Measurements from ENCODE around the gene NUMBL. TPM values are rescaled to one million over a fixed set of nuclear protein-coding genes. Genes with fewer than 3 reads are reported as not detected.

NUMBL gene
- total and polyA plus RNA-seq, 2 of the 13 experiments (the other 11 are each of a cell fraction or from before 2014, with no cell fraction given) = 0.49 to 2.3 TPM

DNA sequence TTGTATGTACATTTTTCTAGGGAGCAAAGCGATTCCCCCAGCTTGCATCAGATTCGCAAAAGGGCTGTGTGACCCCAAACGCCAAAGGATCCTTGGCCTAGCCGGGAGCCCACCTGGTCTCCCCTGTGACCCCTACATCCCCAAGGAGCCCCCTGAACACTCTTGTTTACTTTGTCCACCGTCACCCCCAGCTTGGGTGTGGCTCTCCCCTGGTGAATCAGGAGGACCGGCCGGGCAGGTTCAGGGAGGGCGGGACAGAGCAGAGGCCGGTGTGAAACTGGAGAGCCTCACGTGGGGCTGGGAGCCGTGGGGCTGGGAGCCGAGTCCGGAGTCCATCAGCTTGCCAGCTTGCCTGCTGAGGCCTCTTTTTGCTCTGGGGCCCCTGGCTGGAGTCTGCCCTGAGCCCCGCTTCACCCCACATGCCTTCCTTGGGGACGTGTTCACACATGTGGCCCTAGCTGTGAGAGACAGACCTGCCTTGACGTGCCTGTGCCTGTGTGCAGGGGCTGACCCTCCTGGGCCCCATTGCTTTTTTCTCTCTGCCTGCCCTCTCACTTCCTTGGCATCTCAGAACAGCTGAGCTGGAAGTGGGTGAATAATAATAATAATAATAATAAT lies 28.4 kb upstream of the NUMBL start (continued):
- TF ChIP-seq, protein P1, sequence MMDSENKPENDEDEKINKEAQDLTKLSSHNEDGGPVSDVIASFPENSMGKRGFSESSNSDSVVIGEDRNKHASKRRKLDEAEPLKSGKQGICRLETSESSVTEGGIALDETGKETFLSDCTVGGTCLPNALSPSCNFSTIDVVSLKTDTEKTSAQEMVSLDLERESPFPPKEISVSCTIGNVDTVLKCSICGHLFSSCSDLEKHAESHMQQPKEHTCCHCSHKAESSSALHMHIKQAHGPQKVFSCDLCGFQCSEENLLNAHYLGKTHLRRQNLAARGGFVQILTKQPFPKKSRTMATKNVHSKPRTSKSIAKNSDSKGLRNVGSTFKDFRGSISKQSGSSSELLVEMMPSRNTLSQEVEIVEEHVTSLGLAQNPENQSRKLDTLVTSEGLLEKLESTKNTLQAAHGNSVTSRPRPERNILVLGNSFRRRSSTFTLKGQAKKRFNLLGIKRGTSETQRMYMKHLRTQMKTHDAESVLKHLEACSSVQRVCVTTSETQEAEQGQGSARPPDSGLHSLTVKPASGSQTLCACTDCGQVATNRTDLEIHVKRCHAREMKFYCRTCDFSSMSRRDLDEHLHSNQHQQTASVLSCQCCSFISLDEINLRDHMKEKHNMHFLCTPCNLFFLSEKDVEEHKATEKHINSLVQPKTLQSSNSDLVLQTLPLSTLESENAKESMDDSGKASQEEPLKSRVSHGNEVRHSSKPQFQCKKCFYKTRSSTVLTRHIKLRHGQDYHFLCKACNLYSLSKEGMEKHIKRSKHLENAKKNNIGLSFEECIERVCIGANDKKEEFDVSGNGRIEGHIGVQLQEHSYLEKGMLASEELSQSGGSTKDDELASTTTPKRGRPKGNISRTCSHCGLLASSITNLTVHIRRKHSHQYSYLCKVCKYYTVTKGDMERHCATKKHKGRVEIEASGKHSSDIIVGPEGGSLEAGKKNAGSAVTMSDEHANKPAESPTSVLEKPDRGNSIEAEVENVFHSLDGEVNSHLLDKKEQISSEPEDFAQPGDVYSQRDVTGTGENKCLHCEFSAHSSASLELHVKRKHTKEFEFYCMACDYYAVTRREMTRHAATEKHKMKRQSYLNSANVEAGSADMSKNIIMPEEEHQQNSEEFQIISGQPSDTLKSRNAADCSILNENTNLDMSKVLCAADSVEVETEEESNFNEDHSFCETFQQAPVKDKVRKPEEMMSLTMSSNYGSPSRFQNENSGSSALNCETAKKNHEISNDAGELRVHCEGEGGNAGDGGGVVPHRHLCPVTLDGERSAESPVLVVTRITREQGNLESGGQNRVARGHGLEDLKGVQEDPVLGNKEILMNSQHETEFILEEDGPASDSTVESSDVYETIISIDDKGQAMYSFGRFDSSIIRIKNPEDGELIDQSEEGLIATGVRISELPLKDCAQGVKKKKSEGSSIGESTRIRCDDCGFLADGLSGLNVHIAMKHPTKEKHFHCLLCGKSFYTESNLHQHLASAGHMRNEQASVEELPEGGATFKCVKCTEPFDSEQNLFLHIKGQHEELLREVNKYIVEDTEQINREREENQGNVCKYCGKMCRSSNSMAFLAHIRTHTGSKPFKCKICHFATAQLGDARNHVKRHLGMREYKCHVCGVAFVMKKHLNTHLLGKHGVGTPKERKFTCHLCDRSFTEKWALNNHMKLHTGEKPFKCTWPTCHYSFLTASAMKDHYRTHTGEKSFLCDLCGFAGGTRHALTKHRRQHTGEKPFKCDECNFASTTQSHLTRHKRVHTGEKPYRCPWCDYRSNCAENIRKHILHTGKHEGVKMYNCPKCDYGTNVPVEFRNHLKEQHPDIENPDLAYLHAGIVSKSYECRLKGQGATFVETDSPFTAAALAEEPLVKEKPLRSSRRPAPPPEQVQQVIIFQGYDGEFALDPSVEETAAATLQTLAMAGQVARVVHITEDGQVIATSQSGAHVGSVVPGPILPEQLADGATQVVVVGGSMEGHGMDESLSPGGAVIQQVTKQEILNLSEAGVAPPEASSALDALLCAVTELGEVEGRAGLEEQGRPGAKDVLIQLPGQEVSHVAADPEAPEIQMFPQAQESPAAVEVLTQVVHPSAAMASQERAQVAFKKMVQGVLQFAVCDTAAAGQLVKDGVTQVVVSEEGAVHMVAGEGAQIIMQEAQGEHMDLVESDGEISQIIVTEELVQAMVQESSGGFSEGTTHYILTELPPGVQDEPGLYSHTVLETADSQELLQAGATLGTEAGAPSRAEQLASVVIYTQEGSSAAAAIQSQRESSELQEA (CRISPR knock-in tag; IDR thresholded peaks at IDR 0.05; ENCODE audit: not compliant biosample characterization) = no peak
- no peak for TF ChIP-seq ZEB1 (IDR thresholded peaks at IDR 0.05; ENCODE audit: insufficient replicate concordance, low read depth)
- no peak for TF ChIP-seq FOXM1 (CRISPR knock-in tag; IDR thresholded peaks at IDR 0.05)
- TF ChIP-seq SRF (IDR thresholded peaks at IDR 0.05; ENCODE audit: low read depth, low read length) = no peak
- TF ChIP-seq, protein P2, sequence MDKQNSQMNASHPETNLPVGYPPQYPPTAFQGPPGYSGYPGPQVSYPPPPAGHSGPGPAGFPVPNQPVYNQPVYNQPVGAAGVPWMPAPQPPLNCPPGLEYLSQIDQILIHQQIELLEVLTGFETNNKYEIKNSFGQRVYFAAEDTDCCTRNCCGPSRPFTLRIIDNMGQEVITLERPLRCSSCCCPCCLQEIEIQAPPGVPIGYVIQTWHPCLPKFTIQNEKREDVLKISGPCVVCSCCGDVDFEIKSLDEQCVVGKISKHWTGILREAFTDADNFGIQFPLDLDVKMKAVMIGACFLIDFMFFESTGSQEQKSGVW (CRISPR knock-in tag; IDR thresholded peaks at IDR 0.05; ENCODE audit: borderline replicate concordance) = no peak
- TF ChIP-seq, protein P3, sequence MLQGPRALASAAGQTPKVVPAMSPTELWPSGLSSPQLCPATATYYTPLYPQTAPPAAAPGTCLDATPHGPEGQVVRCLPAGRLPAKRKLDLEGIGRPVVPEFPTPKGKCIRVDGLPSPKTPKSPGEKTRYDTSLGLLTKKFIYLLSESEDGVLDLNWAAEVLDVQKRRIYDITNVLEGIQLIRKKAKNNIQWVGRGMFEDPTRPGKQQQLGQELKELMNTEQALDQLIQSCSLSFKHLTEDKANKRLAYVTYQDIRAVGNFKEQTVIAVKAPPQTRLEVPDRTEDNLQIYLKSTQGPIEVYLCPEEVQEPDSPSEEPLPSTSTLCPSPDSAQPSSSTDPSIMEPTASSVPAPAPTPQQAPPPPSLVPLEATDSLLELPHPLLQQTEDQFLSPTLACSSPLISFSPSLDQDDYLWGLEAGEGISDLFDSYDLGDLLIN (CRISPR knock-in tag; IDR thresholded peaks at IDR 0.05; ENCODE audit: borderline replicate concordance) = no peak
- TF ChIP-seq, protein P4, sequence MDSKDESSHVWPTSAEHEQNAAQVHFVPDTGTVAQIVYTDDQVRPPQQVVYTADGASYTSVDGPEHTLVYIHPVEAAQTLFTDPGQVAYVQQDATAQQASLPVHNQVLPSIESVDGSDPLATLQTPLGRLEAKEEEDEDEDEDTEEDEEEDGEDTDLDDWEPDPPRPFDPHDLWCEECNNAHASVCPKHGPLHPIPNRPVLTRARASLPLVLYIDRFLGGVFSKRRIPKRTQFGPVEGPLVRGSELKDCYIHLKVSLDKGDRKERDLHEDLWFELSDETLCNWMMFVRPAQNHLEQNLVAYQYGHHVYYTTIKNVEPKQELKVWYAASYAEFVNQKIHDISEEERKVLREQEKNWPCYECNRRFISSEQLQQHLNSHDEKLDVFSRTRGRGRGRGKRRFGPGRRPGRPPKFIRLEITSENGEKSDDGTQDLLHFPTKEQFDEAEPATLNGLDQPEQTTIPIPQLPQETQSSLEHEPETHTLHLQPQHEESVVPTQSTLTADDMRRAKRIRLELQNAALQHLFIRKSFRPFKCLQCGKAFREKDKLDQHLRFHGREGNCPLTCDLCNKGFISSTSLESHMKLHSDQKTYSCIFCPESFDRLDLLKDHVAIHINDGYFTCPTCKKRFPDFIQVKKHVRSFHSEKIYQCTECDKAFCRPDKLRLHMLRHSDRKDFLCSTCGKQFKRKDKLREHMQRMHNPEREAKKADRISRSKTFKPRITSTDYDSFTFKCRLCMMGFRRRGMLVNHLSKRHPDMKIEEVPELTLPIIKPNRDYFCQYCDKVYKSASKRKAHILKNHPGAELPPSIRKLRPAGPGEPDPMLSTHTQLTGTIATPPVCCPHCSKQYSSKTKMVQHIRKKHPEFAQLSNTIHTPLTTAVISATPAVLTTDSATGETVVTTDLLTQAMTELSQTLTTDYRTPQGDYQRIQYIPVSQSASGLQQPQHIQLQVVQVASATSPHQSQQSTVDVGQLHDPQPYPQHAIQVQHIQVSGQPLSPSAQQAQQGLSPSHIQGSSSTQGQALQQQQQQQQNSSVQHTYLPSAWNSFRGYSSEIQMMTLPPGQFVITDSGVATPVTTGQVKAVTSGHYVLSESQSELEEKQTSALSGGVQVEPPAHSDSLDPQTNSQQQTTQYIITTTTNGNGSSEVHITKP (CRISPR knock-in tag; IDR thresholded peaks at IDR 0.05; ENCODE audit: low read depth) = no peak
- TF ChIP-seq GABPB1 (CRISPR knock-in tag; IDR thresholded peaks at IDR 0.05) = peak; percentile 62; the same call in 1 of the 2 replicates
- TF ChIP-seq ATM (IDR thresholded peaks at IDR 0.05; ENCODE audit: borderline replicate concordance) = no peak
- TF ChIP-seq, protein P5, sequence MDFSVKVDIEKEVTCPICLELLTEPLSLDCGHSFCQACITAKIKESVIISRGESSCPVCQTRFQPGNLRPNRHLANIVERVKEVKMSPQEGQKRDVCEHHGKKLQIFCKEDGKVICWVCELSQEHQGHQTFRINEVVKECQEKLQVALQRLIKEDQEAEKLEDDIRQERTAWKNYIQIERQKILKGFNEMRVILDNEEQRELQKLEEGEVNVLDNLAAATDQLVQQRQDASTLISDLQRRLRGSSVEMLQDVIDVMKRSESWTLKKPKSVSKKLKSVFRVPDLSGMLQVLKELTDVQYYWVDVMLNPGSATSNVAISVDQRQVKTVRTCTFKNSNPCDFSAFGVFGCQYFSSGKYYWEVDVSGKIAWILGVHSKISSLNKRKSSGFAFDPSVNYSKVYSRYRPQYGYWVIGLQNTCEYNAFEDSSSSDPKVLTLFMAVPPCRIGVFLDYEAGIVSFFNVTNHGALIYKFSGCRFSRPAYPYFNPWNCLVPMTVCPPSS (IDR thresholded peaks at IDR 0.05) = no peak
- no peak for TF ChIP-seq FOXK2 (IDR thresholded peaks at IDR 0.05)
- TF ChIP-seq, protein P6, sequence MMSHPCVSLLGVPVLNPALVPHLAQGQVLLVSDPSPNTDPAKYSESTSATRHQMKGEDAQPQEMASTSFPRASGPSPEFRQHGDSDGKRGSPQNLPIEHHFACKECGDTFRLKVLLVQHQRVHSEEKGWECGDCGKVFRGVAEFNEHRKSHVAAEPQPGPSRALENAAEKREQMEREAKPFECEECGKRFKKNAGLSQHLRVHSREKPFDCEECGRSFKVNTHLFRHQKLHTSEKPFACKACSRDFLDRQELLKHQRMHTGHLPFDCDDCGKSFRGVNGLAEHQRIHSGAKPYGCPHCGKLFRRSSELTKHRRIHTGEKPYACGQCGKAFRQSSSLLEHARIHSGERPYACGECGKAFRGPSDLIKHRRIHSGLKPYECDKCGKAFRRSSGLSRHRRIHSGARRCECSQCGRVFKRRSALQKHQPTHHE (CRISPR knock-in tag; IDR thresholded peaks at IDR 0.05; ENCODE audit: borderline replicate concordance) = no peak

Measured in HepG2 (cell line).